Endothelial cell of umbilical vein (primary cell): Measurements from ENCODE around the gene PDE6D. TPM values are rescaled to one million over a fixed set of nuclear protein-coding genes. Genes with fewer than 3 reads are reported as not detected.

Source experiments
- BruUV-seq: library from RNA; stranded (reverse); fragments of 400-500 nt; replicated peaks from 2 replicates; lab custom pipeline; 2021; lab: Mats Ljungman, UMichigan
- CTCF ChIA-PET: fragments of 300-600, 350-600 bp; sonication (Branson Sonifier 250); formaldehyde crosslinking; loops from one replicate; lab custom pipeline; 2021; ENCODE audit warnings: antibody characterized with exemption, inconsistent platforms; lab: Charles Lee
- POLR2A ChIA-PET: fragments of 300-600, 350-600 bp; sonication (Branson Sonifier 250); formaldehyde crosslinking; loops from one replicate; lab custom pipeline; 2021; ENCODE audit warnings: antibody characterized with exemption, inconsistent platforms; lab: Charles Lee
- DNase-seq: peaks from one replicate; pipeline ENCODE4 v3.0.0-alpha.2; 2011; ENCODE audit warnings: low read depth, low spot score
- FAIRE-seq: peaks from 2 replicates; lab custom pipeline; 2011; peaks lifted over from hg19 to GRCh38; lab: Jason Lieb, UNC
- H2AFZ ChIP-seq: 2 replicates; pipeline ENCODE4 v1.6.0; 2012; ENCODE audit warnings: low read depth, low read length, control low read depth, inconsistent platforms
- H3K27ac ChIP-seq: 2 replicates; pipeline ENCODE4 v1.5.1; 2011; ENCODE audit warnings: low read depth, mild to moderate bottlenecking, control low read depth, low read length, moderate library complexity; ENCODE audit not compliant: insufficient read depth
- H3K27me3 ChIP-seq, 2 experiments: 2 replicates each; pipeline versions ENCODE4 v1.6.0 to v1.6.1; 2011; ENCODE audit warnings: low read length in 2 of 2, mixed read lengths in 1 of 2; ENCODE audit not compliant: control insufficient read depth in 2 of 2, insufficient read depth in 2 of 2
- H3K36me3 ChIP-seq, 2 experiments: 2 replicates in 1 of 2; 3 replicates in 1 of 2; pipeline ENCODE4 v1.5.1; 2011; ENCODE audit warnings: low read length in 2 of 2, mild to moderate bottlenecking in 1 of 2, moderate library complexity in 1 of 2; ENCODE audit not compliant: control insufficient read depth in 2 of 2, insufficient read depth in 2 of 2; ENCODE audit errors: extremely low read depth in 1 of 2
- H3K4me1 ChIP-seq: 3 replicates; pipeline ENCODE4 v1.5.1; 2011; ENCODE audit warnings: mild to moderate bottlenecking, low read length; ENCODE audit not compliant: control insufficient read depth, insufficient read depth; ENCODE audit errors: extremely low read depth
- H3K4me2 ChIP-seq: 2 replicates; pipeline ENCODE4 v1.6.1; 2011; ENCODE audit warnings: low read length, control low read depth, mixed read lengths; ENCODE audit not compliant: insufficient read depth
- H3K4me3 ChIP-seq, 3 experiments: fragments of 200-600 bp in 1 of 3; sonication (generic), shearing (Covaris generic) in 1 of 3; replicated peaks in 1 of 3; 2 replicates each; pipeline ENCODE4 v1.5.1; 2011 to 2016; ENCODE audit warnings: control low read depth in 3 of 3, low read length in 3 of 3, mild to moderate bottlenecking in 2 of 3, inconsistent platforms in 1 of 3, low read depth in 1 of 3, moderate library complexity in 1 of 3; ENCODE audit not compliant: insufficient read depth in 1 of 3
- H3K79me2 ChIP-seq: 2 replicates; pipeline ENCODE4 v1.6.0; 2012; ENCODE audit warnings: low read length, inconsistent platforms; ENCODE audit not compliant: control insufficient read depth, insufficient read depth
- H3K9ac ChIP-seq: replicated peaks from 2 replicates; pipeline ENCODE3; 2011; ENCODE audit warnings: low read length, control low read depth; ENCODE audit not compliant: insufficient read depth; ENCODE audit errors: extremely low read depth
- H3K9me1 ChIP-seq: replicated peaks from 3 replicates; pipeline ENCODE4 v1.6.0; 2011; ENCODE audit warnings: mild to moderate bottlenecking, low read length; ENCODE audit not compliant: control insufficient read depth, insufficient read depth; ENCODE audit errors: extremely low read depth
- H3K9me3 ChIP-seq: replicated peaks from 2 replicates; pipeline ENCODE4 v1.5.1; 2012; ENCODE audit warnings: low read length, inconsistent platforms; ENCODE audit not compliant: control insufficient read depth, insufficient read depth
- H4K20me1 ChIP-seq: replicated peaks from 2 replicates; pipeline ENCODE3; 2011; ENCODE audit warnings: mild to moderate bottlenecking, low read length; ENCODE audit not compliant: control insufficient read depth, insufficient read depth; ENCODE audit errors: extremely low read depth
- CTCF ChIP-seq, 2 donors: IDR thresholded peaks; 1 replicate in 1 of 2; 2 replicates in 1 of 2; pipeline ENCODE4 v1.5.1; 2011; ENCODE audit warnings: low read length in 2 of 2, mild to moderate bottlenecking in 2 of 2, moderate library complexity in 2 of 2, control low read depth in 1 of 2, inconsistent platforms in 1 of 2, low read depth in 1 of 2; ENCODE audit not compliant: insufficient read depth in 1 of 2; ENCODE audit errors: extremely low read depth in 1 of 2
- FOS ChIP-seq: IDR thresholded peaks from 2 replicates; pipeline ENCODE4 v1.6.1; 2011; ENCODE audit warnings: mild to moderate bottlenecking, low read length, moderate library complexity, borderline replicate concordance; ENCODE audit not compliant: insufficient read depth
- GATA2 ChIP-seq: IDR thresholded peaks from 2 replicates; pipeline ENCODE4 v1.7.0; 2011; ENCODE audit warnings: low read depth, mild to moderate bottlenecking, moderate library complexity, mixed read lengths, low read length; ENCODE audit not compliant: insufficient read length, insufficient read depth
- JUN ChIP-seq: IDR thresholded peaks from 2 replicates; pipeline ENCODE4 v1.6.1; 2011; ENCODE audit warnings: borderline replicate concordance, low read depth; ENCODE audit not compliant: insufficient read length, insufficient read depth
- POLR2A ChIP-seq: IDR thresholded peaks from 2 replicates; pipeline ENCODE4 v1.6.1; 2012; ENCODE audit warnings: low read depth, mild to moderate bottlenecking, control low read depth, low read length
- dilution Hi-C: fragments of 300-500 bp; cut with MboI; formaldehyde crosslinking; loops from one replicate; pipeline ENCODE4 v1.15.0; 2019; ENCODE audit warnings: low sequenced_read_pairs; ENCODE audit not compliant: extremely low pct_ligation_motif_present
- intact Hi-C: fragments of 100-400 bp; cut with micrococcal nuclease; formaldehyde crosslinking; loops from one replicate; pipeline ENCODE4 v1.10.0; 2022
- polyA plus RNA-seq, 4 experiments: library from polyadenylated mRNA; depleted of rRNA in 3 of 4; stranded (reverse) in 3 of 4; unstranded in 1 of 4; fragments of >200 nt; gene quantifications; 2 replicates each; pipeline versions ENCODE4 v1.2.1 to v1.2.3, GENCODE V29; 2011 to 2012; ENCODE audit warnings: missing spikeins in 1 of 4
- total RNA-seq: library from RNA; stranded (reverse); gene quantifications from 2 replicates; pipeline ENCODE4 v1.2.3, GENCODE V29; 2021

PDE6D gene
- total and polyA plus RNA-seq, 2 donors (not counting 3 experiments of a cell fraction or from before 2014, with no cell fraction given), result 23.8 to 36.8 TPM

GRCh38 chr2:231707625-231707926 lies 73.5 kb downstream of the PDE6D start:
- H3K4me3 ChIP-seq, result peak overlapping the region in 2 of 3 experiments; percentile 21 to 30
- peak overlapping the region; percentile 33 for H3K4me2 ChIP-seq
- H3K9me1 ChIP-seq, result no peaks in the 10 kb centered on the region
- no peaks in the 10 kb centered on the region for H4K20me1 ChIP-seq
- H3K79me2 ChIP-seq, result peaks cover 41% of the 10 kb centered on the region
- no TSS peak for BruUV-seq
- no peaks in the 10 kb centered on the region for H3K9me3 ChIP-seq
- peaks cover 18% of the 10 kb centered on the region for H3K4me1 ChIP-seq
- peak overlapping the region; percentile 89 for H3K27ac ChIP-seq
- peak overlapping the region; percentile 92 for H2AFZ ChIP-seq
- ChIA-PET CTCF (interaction anchor here (1.2 to 13.8 kb wide), 5 partner anchors 11 to 65 kb away, joined by 3 to 583 read pairs (median 9); no protein-coding TSS in a partner anchor), POLR2A (interaction anchor here (0.8 to 1.6 kb wide), 7 partner anchors 10 to 99 kb away, joined by 3 to 15 read pairs (median 5); no protein-coding TSS in a partner anchor)
- no peaks in the 10 kb centered on the region for H3K27me3 ChIP-seq
- peak overlapping the region; percentile 89 for H3K9ac ChIP-seq
- dilution Hi-C loops (no loop called here), intact Hi-C loops (loop anchor here (1.0 to 5.0 kb wide), 2 partner anchors 45 to 195 kb away; no protein-coding TSS in a partner anchor)
- FAIRE-seq, result no peak
- peak; percentile 69 for DNase-seq
- peaks cover 10 to 11% of the 10 kb centered on the region in 2 experiments for H3K36me3 ChIP-seq
- no peak for TF ChIP-seq JUN
- no peak for TF ChIP-seq GATA2
- no peak for TF ChIP-seq POLR2A
- TF ChIP-seq FOS, result no peak
- TF ChIP-seq CTCF (IDR thresholded peaks at IDR 0.05; ENCODE audit: extremely low read depth in 1 of 2, insufficient read depth in 1 of 2, low read depth in 1 of 2, low read length in 2 of 2), result no peak
